HFF-Myc (cell line): ENCODE measurements around the gene IQCH.

Experiments
- DNase-seq: peaks from one replicate; pipeline ENCODE4 v3.0.0-alpha.2; 2011; ENCODE audit warnings: low read depth; ENCODE audit errors: extremely low read depth
- H3K4me3 ChIP-seq: replicated peaks from 2 replicates; pipeline ENCODE4 v1.5.1; 2011; ENCODE audit warnings: low read depth, mild to moderate bottlenecking, control low read depth, low read length
- TF ChIP-seq, protein P1 (sequence below): IDR thresholded peaks from 2 replicates; pipeline ENCODE4 v1.5.1; 2012; ENCODE audit warnings: mild to moderate bottlenecking, low read depth, low read length, control low read depth; ENCODE audit errors: missing control alignments

IQCH gene

DNA sequence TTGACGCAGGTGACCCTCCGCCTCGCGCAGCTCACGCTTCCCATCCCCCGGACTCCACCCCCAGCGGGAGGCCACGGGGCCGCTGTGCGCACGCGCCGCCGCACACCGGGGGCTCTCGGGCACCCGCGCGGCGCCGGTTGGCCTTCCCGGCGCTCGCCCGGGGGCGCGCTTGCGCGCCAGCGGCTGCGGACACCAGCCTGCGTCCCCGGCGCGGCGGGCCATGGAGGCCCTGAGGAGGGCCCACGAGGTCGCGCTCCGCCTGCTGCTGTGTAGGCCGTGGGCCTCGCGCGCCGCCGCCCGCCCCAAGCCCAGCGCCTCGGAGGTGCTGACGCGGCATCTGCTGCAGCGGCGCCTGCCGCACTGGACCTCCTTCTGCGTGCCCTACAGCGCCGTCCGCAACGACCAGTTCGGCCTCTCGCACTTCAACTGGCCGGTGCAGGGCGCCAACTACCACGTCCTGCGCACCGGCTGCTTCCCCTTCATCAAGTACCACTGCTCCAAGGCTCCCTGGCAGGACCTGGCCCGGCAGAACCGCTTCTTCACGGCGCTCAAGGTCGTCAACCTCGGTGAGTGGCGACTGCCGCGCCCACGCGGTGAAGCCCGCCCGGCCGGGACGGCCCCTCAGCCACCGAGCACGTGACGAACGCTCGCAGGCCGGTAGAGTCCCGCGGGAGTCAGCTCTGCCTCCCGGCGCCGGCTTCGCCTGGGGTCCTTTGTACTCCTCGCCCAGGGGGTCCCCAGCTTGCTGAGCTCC is 266.6 kb downstream of the IQCH start, which contains the start of gene C15orf61:
Gene C15orf61 (plus strand): TSS at position 103 of the 754 bp plus-strand sequence. CDS start 118 bp downstream, at position 221.
- peak within 1 kb of the TSS; percentile 96 for H3K4me3 ChIP-seq
- TF ChIP-seq, protein P1, sequence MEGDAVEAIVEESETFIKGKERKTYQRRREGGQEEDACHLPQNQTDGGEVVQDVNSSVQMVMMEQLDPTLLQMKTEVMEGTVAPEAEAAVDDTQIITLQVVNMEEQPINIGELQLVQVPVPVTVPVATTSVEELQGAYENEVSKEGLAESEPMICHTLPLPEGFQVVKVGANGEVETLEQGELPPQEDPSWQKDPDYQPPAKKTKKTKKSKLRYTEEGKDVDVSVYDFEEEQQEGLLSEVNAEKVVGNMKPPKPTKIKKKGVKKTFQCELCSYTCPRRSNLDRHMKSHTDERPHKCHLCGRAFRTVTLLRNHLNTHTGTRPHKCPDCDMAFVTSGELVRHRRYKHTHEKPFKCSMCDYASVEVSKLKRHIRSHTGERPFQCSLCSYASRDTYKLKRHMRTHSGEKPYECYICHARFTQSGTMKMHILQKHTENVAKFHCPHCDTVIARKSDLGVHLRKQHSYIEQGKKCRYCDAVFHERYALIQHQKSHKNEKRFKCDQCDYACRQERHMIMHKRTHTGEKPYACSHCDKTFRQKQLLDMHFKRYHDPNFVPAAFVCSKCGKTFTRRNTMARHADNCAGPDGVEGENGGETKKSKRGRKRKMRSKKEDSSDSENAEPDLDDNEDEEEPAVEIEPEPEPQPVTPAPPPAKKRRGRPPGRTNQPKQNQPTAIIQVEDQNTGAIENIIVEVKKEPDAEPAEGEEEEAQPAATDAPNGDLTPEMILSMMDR = no peak
- DNase-seq = no peak

DNA sequence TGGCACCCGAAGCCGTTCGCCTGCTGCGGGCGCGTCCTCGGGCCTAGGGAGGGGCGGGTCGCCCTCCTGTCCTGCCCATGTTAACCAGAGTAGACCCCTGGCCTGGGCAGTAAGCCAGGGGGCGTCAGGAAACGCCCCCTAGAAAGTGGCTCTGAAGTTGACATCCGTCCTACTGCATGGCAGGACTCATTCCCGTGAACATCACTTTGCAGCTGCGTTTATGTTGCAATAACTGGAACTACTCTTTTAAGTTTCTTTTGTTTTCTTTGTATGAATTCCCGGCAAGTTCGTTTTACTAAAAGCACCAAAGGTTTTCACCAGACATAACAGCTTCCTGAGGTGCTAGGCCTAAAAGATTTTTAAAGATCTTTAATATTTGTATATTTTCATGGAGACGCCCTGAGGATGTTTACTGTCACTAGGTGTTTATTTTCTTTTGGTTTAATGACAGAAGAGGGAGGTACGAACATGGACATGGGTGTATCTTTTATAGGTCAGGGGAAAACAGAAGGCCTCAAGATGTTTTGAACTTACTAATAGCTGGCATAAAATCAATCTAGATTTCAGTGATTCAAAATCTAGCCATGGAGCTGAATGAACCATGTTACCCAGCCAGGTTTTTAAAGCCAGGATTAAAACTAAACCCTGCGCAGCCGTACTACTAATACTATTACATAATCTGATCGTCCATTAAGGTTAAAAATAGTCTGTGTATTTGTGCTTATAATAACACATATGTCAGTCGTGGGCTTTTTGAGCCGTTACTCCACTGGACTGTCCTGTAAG is 267.4 kb downstream of the IQCH start:
- TF ChIP-seq, protein P1 = peak; percentile 4
- peak overlapping the region; percentile 96 for H3K4me3 ChIP-seq
- peak; percentile 50 for DNase-seq

DNA sequence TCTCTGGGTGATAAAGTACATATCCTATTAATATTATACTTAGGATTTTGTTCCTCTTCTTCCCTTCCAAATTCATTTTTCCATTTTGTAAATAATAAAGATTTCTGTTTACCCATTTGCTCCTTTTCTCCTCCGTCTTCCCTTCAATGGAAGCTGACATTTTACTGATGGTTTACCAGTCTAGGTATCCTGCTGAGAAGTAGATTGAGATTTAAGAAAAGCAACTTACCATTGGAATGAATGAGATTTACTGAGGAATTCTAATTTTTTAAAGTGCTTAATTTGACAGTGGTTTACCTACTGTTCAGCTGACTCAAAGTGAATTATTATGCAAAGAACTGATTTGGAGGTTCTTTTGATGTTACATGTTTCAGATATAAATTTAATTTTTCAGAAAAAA is 268.7 kb downstream of the IQCH start:
- TF ChIP-seq, protein P1 = no peak
- no peak for DNase-seq
- peak overlapping the region; percentile 96 for H3K4me3 ChIP-seq

DNA sequence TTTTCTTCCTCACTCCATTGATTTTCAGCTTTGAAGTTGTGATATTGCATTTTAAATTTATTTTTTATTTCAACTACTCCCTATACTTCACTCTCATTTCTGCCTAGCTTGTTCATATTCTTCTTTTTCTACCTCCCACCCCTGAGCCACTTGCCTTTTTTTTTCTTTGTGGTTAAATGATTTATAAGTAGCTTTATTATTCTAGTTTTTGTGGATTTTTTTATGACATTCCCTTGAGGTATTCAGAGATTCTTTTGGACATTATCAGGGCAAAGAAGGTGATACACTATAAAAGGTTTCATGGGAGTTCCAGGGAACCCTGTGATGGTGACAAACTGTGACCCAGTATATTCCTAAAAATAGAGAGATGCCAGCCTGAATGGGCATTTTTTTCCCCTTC is 269.6 kb downstream of the IQCH start:
- no peak overlapping the region for H3K4me3 ChIP-seq
- TF ChIP-seq, protein P1 = no peak
- DNase-seq = no peak

DNA sequence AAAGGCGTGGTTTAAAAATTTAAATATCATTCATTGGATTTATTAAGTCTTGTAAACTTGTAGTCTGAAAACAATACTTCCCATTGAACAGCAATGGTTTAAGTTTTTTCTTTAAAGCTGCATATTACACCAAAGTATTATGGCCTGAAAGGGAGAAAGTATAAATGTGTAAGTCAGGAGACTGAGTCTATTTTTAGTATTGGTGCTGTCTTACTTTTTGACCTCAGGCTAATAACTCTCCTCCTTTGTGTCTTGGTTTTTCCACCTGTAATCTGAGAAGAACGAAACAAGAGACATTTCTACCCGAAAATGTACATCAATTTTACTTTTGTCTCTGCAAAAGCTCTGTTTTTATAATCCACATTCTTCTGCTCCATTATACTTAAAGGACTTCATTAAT is 273.9 kb downstream of the IQCH start:
- no peak overlapping the region for H3K4me3 ChIP-seq
- TF ChIP-seq, protein P1 = no peak

DNA sequence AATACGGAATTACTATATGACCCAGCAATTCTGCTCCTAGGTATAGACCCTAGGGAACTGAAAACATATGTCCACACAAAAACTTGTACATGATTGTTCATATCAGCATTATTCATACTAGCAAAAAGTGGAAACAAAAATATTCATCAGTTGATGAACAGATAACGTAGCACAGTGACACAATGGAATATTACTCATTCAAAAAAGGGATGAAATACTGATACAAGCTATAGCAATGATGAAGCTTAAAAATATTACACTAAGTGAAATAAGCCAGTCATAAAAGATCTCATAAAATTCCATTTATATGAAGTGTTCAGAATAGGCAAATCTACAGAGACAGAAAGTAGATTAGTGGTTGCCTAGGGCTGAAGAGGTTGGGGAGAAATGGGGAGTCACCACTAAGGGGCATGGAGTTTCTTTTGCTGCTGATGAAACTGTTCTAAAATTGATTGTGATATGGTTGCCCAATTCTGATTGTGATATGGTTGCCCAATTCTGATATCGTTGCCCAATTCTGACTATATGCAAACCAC is 276.9 kb downstream of the IQCH start:
- no peak for DNase-seq
- H3K4me3 ChIP-seq = no peak overlapping the region
- TF ChIP-seq, protein P1 = no peak

More for the DNA sequence above, 273.9 kb downstream of the IQCH start:
- no peak for DNase-seq
